Measurements from ENCODE around the gene ANKDD1B. TPM values are rescaled to one million over a fixed set of nuclear protein-coding genes. Genes with fewer than 3 reads are reported as not detected.

ANKDD1B gene
- polyA plus RNA-seq, 3 donors from 2014 or later = 0.63 to 0.76 (median 0.71) TPM

DNA sequence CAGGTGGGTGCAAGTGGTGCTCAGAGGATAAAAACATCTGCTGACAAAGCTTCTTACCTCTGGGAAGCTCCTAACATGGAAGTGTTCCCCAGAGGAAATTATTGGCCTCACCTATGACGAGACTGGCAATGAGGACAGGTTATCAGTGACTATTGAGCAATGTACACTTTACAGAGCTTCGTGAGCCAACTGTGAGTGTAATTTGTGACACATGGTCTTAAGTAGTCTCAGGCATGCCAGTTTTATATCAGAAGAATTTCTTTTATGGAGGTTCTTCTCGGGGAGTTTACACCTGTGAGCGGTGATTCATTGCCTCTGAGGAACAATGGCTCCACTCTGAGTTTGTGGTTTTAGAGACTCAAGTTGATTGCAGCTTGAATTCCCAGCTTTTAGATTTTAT is 11.3 kb downstream of the ANKDD1B start:
- Mint-ChIP-seq H3K27me3 (ENCODE audit: low read depth in 3 of 3) (no peaks in the 10 kb centered on the region), H3K4me1 (no peaks in the 10 kb centered on the region), H3K36me3 (peaks cover 0 to 4% (median 0%) of the 10 kb centered on the region in 3 donors), H3K27ac (no peak overlapping the region), H3K9me3 (no peaks in the 10 kb centered on the region), H3K4me3 (no peak overlapping the region)
- DNase-seq = no peak

DNA sequence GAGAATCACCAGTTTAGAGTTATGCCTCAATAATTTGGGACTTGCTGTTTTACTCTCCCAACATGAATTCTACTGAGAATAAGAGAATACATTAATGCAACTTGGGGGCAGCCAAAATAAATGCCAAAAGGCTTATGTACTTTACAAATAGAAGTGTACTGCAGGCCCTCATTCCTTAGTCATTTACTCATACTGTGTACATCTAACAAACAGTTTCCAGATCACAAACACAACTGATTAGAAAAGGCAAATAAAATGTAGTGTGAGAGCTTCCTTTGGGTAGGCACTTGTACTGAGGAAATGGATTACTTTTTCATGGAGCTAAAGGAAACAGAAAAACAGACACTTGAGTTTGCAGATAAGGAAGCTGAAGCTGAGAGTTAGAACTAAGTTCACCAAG is 12.6 kb downstream of the ANKDD1B start:
- H3K27me3 Mint-ChIP-seq (ENCODE audit: low read depth in 3 of 3) = no peaks in the 10 kb centered on the region
- H3K27ac Mint-ChIP-seq = no peak overlapping the region
- H3K4me1 Mint-ChIP-seq = no peaks in the 10 kb centered on the region
- DNase-seq = no peak
- peaks cover 0 to 4% (median 0%) of the 10 kb centered on the region in 3 donors for H3K36me3 Mint-ChIP-seq
- H3K4me3 Mint-ChIP-seq = no peak overlapping the region
- H3K9me3 Mint-ChIP-seq = no peaks in the 10 kb centered on the region

DNA sequence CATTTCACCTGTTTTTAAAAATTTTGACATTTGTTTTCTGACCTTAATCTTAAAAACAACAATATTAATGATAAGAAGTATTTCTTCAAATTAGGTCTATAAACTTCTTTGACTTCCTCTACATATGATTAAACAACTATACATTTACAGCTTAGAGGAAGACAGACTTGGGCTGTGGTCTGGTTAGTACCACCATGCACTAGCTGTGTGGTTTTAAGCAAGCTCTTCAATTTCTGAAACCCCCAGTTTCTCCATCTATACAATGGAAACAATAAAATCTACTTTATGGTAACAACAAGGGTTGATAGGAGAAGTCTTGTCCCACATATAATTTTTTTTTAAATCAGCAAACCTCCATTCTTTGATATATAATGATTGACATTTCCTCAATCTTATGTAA is 15.7 kb downstream of the ANKDD1B start:
- H3K36me3 Mint-ChIP-seq = peaks cover 0 to 4% (median 0%) of the 10 kb centered on the region in 3 donors
- no peaks in the 10 kb centered on the region for H3K4me1 Mint-ChIP-seq
- H3K27me3 Mint-ChIP-seq (ENCODE audit: low read depth in 3 of 3) = no peaks in the 10 kb centered on the region
- H3K4me3 Mint-ChIP-seq = no peak overlapping the region
- no peaks in the 10 kb centered on the region for H3K9me3 Mint-ChIP-seq
- DNase-seq = no peak
- H3K27ac Mint-ChIP-seq = no peak overlapping the region

DNA sequence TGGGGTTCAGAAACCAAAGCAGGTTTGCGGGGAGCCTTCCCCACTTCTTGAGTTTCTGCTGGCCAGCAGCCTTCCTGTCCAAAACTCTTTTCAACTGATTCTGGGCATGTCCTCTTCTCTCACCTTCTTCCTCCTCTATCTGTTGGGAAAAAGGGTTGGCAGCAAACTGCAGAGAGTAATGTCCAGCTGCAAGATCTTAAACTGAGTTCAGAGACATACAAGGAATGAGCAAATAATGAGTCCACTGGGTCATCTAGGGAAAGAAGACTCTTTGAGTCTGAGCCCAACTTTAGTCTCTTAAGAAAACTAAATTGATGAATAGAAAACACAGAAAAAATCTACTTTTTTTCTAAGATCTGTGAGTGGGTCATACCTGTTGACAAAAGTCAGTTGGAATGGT is 16.5 kb downstream of the ANKDD1B start:
- Mint-ChIP-seq H3K27me3 (ENCODE audit: low read depth in 3 of 3) (no peaks in the 10 kb centered on the region), H3K4me1 (no peaks in the 10 kb centered on the region), H3K4me3 (no peak overlapping the region), H3K36me3 (peaks cover 0 to 4% (median 0%) of the 10 kb centered on the region in 3 donors), H3K27ac (no peak overlapping the region), H3K9me3 (no peaks in the 10 kb centered on the region)
- no peak for DNase-seq

DNA sequence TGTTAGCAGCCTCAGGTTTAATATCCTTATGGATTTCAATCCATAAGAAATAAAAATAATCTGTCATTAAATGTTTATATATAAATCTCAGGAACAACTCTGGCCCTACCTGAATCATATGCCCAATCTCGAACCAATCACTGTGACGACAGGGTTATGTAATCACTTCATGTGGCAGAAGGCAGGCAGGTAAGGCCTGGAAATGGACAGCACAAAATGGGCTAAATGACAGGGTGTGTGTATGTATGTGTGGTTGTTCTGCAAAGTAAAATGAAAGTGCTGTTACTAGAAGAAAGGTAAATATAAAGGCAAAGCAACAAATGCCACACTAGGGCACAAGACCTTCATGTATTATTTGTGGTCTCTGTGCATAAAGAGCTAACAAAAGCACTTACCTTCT is 19.6 kb downstream of the ANKDD1B start:
- Mint-ChIP-seq H3K27ac (no peak overlapping the region), H3K4me3 (no peak overlapping the region), H3K9me3 (no peaks in the 10 kb centered on the region), H3K4me1 (no peaks in the 10 kb centered on the region), H3K36me3 (peaks cover 0 to 4% (median 3%) of the 10 kb centered on the region in 3 donors), H3K27me3 (ENCODE audit: low read depth in 3 of 3) (no peaks in the 10 kb centered on the region)
- no peak for DNase-seq

DNA sequence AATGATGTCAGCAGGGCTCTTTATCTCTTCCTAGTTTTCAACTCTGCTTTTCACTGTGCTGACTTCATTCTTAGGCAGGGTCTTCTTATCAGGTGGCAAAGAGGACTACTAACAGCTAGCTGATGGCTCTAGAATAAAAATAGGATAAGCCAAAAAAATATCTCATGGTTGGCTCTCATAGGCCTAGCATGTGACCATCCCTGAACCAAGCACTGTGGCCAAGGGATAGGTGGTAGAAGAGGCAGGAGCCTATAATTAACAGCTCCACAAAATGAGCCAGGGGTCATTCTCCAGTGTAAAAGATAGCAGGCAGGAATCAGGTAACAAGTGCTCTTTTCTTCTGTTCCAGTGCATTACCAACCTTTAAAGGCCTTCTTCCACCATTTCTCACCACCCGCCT is 21.1 kb downstream of the ANKDD1B start:
- H3K4me1 Mint-ChIP-seq = no peaks in the 10 kb centered on the region
- H3K27ac Mint-ChIP-seq = no peak overlapping the region
- H3K9me3 Mint-ChIP-seq = no peaks in the 10 kb centered on the region
- peaks cover 0 to 3% (median under 1%) of the 10 kb centered on the region in 3 donors for H3K36me3 Mint-ChIP-seq
- H3K27me3 Mint-ChIP-seq (ENCODE audit: low read depth in 3 of 3) = no peaks in the 10 kb centered on the region
- no peak overlapping the region for H3K4me3 Mint-ChIP-seq
- no peak for DNase-seq

DNA sequence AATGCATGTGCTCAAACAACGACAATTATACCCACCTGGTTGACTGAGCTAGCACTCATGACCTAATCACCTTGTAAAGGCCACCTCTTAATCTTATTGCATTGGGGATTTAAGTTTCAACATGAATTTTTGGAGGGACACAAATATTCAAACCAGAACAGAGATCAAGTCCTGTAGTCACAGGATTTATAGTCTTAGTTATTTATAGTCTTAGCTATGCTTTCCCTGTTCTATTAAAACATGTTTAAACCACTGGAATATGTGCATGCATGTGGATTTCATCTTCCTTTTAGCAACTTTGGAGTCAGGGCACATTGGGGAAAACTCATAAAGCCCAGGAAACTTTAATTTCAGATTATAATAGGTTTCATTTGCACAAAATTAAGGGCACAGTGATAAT is 26.7 kb downstream of the ANKDD1B start:
- H3K9me3 Mint-ChIP-seq = peaks cover 0 to 2% (median under 1%) of the 10 kb centered on the region in 6 donors
- no peak overlapping the region for H3K27ac Mint-ChIP-seq
- H3K4me3 Mint-ChIP-seq = no peak overlapping the region
- H3K27me3 Mint-ChIP-seq (ENCODE audit: low read depth in 3 of 3) = peaks cover 0 to 1% (median 0%) of the 10 kb centered on the region in 3 donors
- peaks cover 0 to 3% (median 0%) of the 10 kb centered on the region in 3 donors for H3K36me3 Mint-ChIP-seq
- DNase-seq = no peak
- H3K4me1 Mint-ChIP-seq = no peaks in the 10 kb centered on the region

DNA sequence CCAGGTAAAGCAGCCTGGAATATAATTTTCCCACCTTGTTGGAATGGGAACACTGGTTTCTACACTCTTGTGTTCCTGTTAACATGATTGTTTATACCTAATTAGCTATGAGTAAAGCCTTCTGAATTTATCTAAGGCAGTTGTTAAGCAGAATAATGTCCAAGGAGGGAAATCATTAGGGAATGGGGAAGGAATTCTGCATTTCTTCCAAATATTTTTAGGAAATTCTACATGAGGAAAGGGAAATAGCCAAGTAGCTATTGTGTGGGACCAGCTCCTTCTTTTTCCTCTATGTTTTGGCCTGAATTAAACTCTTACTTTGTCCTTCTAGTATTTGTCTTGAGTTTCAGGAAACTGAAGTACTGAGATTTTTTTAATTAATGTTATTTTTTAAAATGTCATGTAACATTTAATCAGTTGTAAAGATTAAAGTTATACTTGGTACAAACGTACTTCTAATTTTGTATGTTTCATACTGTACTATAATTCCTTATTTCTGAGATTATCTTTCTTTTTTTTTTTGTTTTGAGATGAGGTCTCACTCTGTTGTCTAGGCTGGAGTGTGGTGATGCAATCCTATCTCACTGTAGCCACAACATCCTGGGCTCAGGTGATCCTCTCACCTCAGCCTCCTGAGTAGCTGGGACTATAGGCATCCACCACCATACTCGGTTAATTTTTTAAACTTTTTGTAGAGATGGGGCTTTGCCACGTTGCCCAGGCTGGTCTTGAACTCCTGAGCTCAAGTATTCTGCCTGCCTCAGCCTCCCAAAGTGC is 28.5 kb downstream of the ANKDD1B start:
- H3K9me3 Mint-ChIP-seq = peaks cover 0 to 2% (median under 1%) of the 10 kb centered on the region in 6 donors

DNA sequence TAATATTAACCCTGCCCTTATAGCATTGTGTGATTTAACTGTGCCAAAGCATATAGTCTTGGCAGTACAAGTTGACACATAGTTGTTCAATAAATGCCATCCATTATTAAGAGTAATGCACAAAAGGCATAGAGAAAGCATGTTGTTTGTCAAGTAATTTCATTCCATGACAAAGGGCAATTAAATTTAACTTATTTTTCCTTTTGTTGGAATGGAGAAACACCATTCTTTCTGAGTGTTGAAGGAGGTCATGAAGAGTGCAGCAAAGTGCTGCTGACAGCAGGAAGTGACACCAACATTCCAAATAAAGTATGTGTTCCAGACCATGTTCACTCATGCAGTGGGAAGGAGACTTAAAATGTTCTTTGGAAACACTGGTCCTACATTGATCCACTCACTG is 29.1 kb downstream of the ANKDD1B start:
- H3K9me3 Mint-ChIP-seq = peaks cover 0 to 2% (median under 1%) of the 10 kb centered on the region in 6 donors
- no peak overlapping the region for H3K4me3 Mint-ChIP-seq
- DNase-seq = no peak
- no peaks in the 10 kb centered on the region for H3K4me1 Mint-ChIP-seq
- no peaks in the 10 kb centered on the region for H3K36me3 Mint-ChIP-seq
- H3K27me3 Mint-ChIP-seq (ENCODE audit: low read depth in 3 of 3) = peaks cover 0 to 1% (median 0%) of the 10 kb centered on the region in 3 donors
- no peak overlapping the region for H3K27ac Mint-ChIP-seq

More for the DNA sequence above, 28.5 kb downstream of the ANKDD1B start:
- DNase-seq = no peak
- no peak overlapping the region for H3K27ac Mint-ChIP-seq
- H3K36me3 Mint-ChIP-seq = peaks cover 0 to 2% (median 0%) of the 10 kb centered on the region in 3 donors
- H3K27me3 Mint-ChIP-seq (ENCODE audit: low read depth in 3 of 3) = peaks cover 0 to 1% (median 0%) of the 10 kb centered on the region in 3 donors
- H3K4me1 Mint-ChIP-seq = no peaks in the 10 kb centered on the region
- H3K4me3 Mint-ChIP-seq = no peak overlapping the region

DNA sequence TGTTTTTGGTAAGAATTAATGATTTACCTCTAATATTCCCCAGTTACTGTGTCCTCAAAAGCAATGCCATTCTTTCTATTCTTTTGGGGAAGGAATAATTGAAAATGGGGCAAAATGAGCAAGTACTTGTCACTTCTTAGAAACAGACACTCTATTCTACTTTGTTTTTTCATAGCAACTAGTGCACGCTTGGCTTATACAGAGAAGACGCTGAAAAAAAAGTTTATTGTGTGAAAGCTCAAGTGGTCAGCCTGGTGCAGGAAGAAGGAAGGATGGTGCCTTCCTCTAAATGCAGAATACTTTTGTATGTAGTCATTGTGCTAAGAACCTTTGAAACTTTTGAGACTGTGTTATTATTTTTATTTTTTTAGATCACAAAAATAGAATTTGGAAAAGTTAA is 29.6 kb downstream of the ANKDD1B start:
- no peak for DNase-seq
- Mint-ChIP-seq H3K27ac (no peak overlapping the region), H3K27me3 (ENCODE audit: low read depth in 3 of 3) (peaks cover 0 to 1% (median 0%) of the 10 kb centered on the region in 3 donors), H3K4me3 (no peak overlapping the region), H3K36me3 (no peaks in the 10 kb centered on the region), H3K9me3 (peaks cover 0 to 2% (median under 1%) of the 10 kb centered on the region in 6 donors), H3K4me1 (no peaks in the 10 kb centered on the region)

DNA sequence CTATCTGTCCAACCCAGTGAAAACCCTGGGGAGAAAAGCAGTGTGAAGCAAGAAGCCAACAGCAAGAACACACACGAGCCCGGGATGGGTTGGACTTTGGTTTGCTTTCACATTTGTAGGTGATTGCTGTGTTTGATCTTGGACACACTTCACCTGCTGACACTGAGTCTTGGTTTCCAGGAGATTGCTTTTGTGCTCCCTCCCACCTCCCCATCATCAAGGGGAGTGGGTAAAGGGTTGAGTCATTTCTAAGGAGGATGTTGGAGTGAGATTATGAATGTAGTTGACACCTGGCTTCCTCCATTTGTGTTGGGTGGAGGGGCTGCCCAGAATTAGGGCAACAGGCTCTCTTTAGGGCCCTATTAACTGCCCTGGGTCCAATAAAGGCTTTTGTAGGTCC is 37.5 kb downstream of the ANKDD1B start:
- DNase-seq = no peak
- Mint-ChIP-seq H3K9me3 (peaks cover 0 to 2% (median 0%) of the 10 kb centered on the region in 6 donors), H3K36me3 (peaks cover 0 to 3% (median 0%) of the 10 kb centered on the region in 3 donors)

DNA sequence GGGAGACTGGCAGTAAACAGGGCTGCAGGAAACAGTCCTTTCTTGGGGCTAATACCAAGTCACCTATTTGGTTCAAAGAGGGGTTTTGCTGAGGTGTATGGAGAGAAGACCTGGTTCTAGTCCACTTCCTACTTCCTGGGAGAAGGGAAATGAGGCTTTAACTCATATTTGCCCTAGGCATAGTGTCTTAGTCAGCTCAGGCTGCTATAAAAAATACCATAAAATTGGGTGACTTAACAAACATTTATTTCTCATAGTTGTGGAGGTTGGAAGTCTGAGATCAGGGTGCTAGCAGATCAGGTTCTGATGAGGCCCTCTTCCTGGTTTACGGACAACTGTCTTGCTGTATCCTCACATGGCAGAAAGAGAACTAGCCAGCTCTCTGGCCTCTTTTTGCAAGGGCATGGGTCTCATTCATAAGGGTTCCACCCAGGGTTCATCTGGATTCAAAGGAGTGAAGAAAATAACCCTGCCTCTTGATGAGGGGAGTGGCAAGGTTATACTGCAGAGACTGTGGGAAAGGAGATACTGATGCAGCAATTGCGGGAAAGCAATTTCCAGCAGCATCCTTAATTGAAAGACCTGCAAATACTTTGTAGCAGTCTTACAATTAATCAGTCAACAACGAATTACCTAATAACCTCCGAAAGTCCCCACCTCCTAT is 40.5 kb downstream of the ANKDD1B start:
- Mint-ChIP-seq H3K4me1 (no peaks in the 10 kb centered on the region), H3K27ac (peak overlapping the region in 1 of 6 donors; percentile 31), H3K9me3 (peaks cover 0 to 2% (median 0%) of the 10 kb centered on the region in 6 donors), H3K4me3 (no peak overlapping the region), H3K27me3 (ENCODE audit: low read depth in 3 of 3) (peaks cover 2 to 9% (median 2%) of the 10 kb centered on the region in 3 donors), H3K36me3 (peaks cover 0 to 6% (median 0%) of the 10 kb centered on the region in 3 donors)
- no peak for DNase-seq

More for the DNA sequence above, 37.5 kb downstream of the ANKDD1B start:
- Mint-ChIP-seq H3K4me3 (no peak overlapping the region), H3K27ac (no peak overlapping the region), H3K4me1 (no peaks in the 10 kb centered on the region), H3K27me3 (ENCODE audit: low read depth in 3 of 3) (peaks cover 0 to 6% (median 2%) of the 10 kb centered on the region in 3 donors)

DNA sequence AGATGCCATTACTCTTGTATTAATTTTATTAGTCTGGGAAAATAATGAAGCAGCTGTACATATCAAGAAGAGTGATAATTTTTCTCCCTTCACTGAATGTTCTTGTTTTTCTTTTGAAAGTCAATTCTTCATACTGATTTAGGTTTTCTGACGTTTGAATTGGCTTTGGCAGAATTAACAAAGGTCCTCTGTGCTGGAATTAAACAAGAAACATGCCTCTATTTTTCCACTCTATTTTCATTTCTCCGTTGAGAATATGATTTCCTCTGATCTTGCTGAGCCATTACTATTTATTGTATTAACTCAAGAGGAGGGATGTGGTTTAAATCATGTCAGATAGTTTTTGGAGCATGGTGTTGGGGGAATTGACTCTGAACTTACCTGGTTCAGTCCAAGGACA is 42.3 kb downstream of the ANKDD1B start:
- Mint-ChIP-seq H3K36me3 (peaks cover 0 to 3% (median 0%) of the 10 kb centered on the region in 3 donors), H3K27me3 (ENCODE audit: low read depth in 3 of 3) (peaks cover 0 to 7% (median 2%) of the 10 kb centered on the region in 3 donors), H3K9me3 (no peaks in the 10 kb centered on the region), H3K27ac (no peak overlapping the region), H3K4me3 (no peak overlapping the region), H3K4me1 (no peaks in the 10 kb centered on the region)
- no peak for DNase-seq

DNA sequence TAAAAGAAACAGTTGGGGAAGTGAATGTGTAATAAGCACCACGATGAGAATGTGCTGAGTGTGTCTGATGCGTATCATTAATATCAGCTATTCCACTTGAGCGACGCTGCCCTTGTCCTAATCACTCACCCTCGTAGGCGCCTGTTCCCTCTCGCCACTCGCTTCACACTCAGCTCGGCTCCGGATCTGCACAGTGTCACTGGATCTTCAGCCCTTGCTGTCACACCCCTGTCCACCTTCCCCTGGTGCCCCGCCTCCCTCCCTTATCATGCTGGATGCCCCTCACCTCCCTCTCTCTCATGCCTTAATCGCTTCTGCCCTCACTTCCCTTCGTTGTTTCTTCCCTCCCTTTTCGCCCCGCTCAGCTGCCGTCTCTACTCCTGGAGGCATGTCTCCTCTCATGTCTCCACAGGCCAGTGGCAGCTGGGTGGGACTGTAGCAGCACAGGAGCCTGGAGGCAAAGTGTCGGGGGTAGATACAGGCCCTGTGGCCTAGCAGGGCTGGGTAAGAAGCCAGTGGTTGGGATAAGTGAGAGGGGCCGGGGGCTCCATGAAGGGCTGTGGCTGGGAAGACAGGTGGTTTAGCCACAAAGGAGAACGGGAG is 43.5 kb downstream of the ANKDD1B start:
- no peak for DNase-seq
- no peak overlapping the region for H3K4me3 Mint-ChIP-seq
- peaks cover 0 to 3% (median 2%) of the 10 kb centered on the region in 3 donors for H3K27me3 Mint-ChIP-seq (ENCODE audit: low read depth in 3 of 3)
- no peaks in the 10 kb centered on the region for H3K4me1 Mint-ChIP-seq
- H3K9me3 Mint-ChIP-seq = no peaks in the 10 kb centered on the region
- peaks cover 0 to 3% (median 0%) of the 10 kb centered on the region in 3 donors for H3K36me3 Mint-ChIP-seq
- H3K27ac Mint-ChIP-seq = peak overlapping the region in 1 of 6 donors; percentile 18
